ENCODE results near the gene TNFRSF19. TPM values are rescaled to one million over a fixed set of nuclear protein-coding genes. Genes with fewer than 3 reads are reported as not detected.

Gene TNFRSF19
- total and polyA plus RNA-seq, 2 experiments from 2014 or later: 19.8 to 25.3 TPM

GRCh38 chr13:23645851-23646250, 75.6 kb downstream of the TNFRSF19 start:
- no peak overlapping the region for H2AFZ ChIP-seq
- H4K20me1 ChIP-seq (ENCODE audit: insufficient read depth, poor library complexity, severe bottlenecking): no peaks in the 10 kb centered on the region
- DNase-seq (ENCODE audit: low spot score): no peak
- H3K4me1 ChIP-seq (ENCODE audit: insufficient read depth): peaks cover 24% of the 10 kb centered on the region
- no peak overlapping the region for H3K27ac ChIP-seq
- WGBS (ENCODE audit: low lambda C conversion rate, missing lambda C conversion rate): 99% methylated on average over 5 of the region's 5 CpGs
- no peak for TF ChIP-seq CTCF (IDR thresholded peaks at IDR 0.05; ENCODE audit: poor library complexity)
- no peak for TF ChIP-seq EZH2phosphoT487 (IDR thresholded peaks at IDR 0.05; ENCODE audit: low read depth, severe bottlenecking, unreplicated experiment)
- TF ChIP-seq EZH2 (IDR thresholded peaks at IDR 0.05; ENCODE audit: borderline replicate concordance): no peak
- H3K27me3 ChIP-seq: no peaks in the 10 kb centered on the region
- no peaks in the 10 kb centered on the region for H3K9me2 ChIP-seq (replicated peaks; ENCODE audit: insufficient read depth)
- H3K9me3 ChIP-seq (ENCODE audit: low read depth): no peaks in the 10 kb centered on the region
- no peak overlapping the region for H3K4me3 ChIP-seq
- no peaks in the 10 kb centered on the region for H3K36me3 ChIP-seq (replicated peaks; ENCODE audit: insufficient read depth, low read depth)
- H3K79me2 ChIP-seq: peaks cover 3% of the 10 kb centered on the region
- H3K4me2 ChIP-seq: no peak overlapping the region

GRCh38 chr13:23651439-23651838, 81.2 kb downstream of the TNFRSF19 start:
- Histone ChIP-seq H3K79me2 (peaks cover 3% of the 10 kb centered on the region), H3K4me2 (no peak overlapping the region), H3K4me3 (no peak overlapping the region), H3K4me1 (ENCODE audit: insufficient read depth) (peaks cover 8% of the 10 kb centered on the region), H2AFZ (no peak overlapping the region), H4K20me1 (ENCODE audit: insufficient read depth, poor library complexity, severe bottlenecking) (no peaks in the 10 kb centered on the region), H3K9me2 (replicated peaks; ENCODE audit: insufficient read depth) (no peaks in the 10 kb centered on the region), H3K27me3 (no peaks in the 10 kb centered on the region), H3K36me3 (replicated peaks; ENCODE audit: insufficient read depth, low read depth) (no peaks in the 10 kb centered on the region), H3K27ac (no peak overlapping the region), H3K9me3 (ENCODE audit: low read depth) (no peaks in the 10 kb centered on the region)
- 94% methylated on average over 1 of the region's 1 CpG for WGBS (ENCODE audit: low lambda C conversion rate, missing lambda C conversion rate)
- DNase-seq (ENCODE audit: low spot score): no peak
- TF ChIP-seq EZH2phosphoT487 (IDR thresholded peaks at IDR 0.05; ENCODE audit: low read depth, severe bottlenecking, unreplicated experiment): no peak
- no peak for TF ChIP-seq EZH2 (IDR thresholded peaks at IDR 0.05; ENCODE audit: borderline replicate concordance)
- TF ChIP-seq CTCF (IDR thresholded peaks at IDR 0.05; ENCODE audit: poor library complexity): no peak

- Histone ChIP-seq H4K20me1 (ENCODE audit: insufficient read depth, poor library complexity, severe bottlenecking) (no peaks in the 10 kb centered on the region), H3K4me3 (no peak overlapping the region), H3K4me2 (no peak overlapping the region), H3K27me3 (no peaks in the 10 kb centered on the region), H3K27ac (no peak overlapping the region), H3K36me3 (replicated peaks; ENCODE audit: insufficient read depth, low read depth) (no peaks in the 10 kb centered on the region), H3K79me2 (peaks cover 3% of the 10 kb centered on the region), H2AFZ (no peak overlapping the region), H3K9me3 (ENCODE audit: low read depth) (no peaks in the 10 kb centered on the region), H3K4me1 (ENCODE audit: insufficient read depth) (peaks cover 13% of the 10 kb centered on the region), H3K9me2 (replicated peaks; ENCODE audit: insufficient read depth) (no peaks in the 10 kb centered on the region)
- no peak for DNase-seq (ENCODE audit: low spot score)
- 98% methylated on average over 2 of the region's 2 CpGs for WGBS (ENCODE audit: low lambda C conversion rate, missing lambda C conversion rate)
- TF ChIP-seq EZH2phosphoT487 (IDR thresholded peaks at IDR 0.05; ENCODE audit: low read depth, severe bottlenecking, unreplicated experiment) (no peak), CTCF (IDR thresholded peaks at IDR 0.05; ENCODE audit: poor library complexity) (no peak), EZH2 (IDR thresholded peaks at IDR 0.05; ENCODE audit: borderline replicate concordance) (no peak)
These were observed 81.7 kb downstream of the TNFRSF19 start for GRCh38 chr13:23651887-23652286.
